ENCODE data around the gene CCNL2. TPM values are rescaled to one million over a fixed set of nuclear protein-coding genes. Genes with fewer than 3 reads are reported as not detected.

Gene CCNL2
- total RNA-seq, 6 experiments from 2014 or later: 80.8 to 127 (median 101) TPM

DNA sequence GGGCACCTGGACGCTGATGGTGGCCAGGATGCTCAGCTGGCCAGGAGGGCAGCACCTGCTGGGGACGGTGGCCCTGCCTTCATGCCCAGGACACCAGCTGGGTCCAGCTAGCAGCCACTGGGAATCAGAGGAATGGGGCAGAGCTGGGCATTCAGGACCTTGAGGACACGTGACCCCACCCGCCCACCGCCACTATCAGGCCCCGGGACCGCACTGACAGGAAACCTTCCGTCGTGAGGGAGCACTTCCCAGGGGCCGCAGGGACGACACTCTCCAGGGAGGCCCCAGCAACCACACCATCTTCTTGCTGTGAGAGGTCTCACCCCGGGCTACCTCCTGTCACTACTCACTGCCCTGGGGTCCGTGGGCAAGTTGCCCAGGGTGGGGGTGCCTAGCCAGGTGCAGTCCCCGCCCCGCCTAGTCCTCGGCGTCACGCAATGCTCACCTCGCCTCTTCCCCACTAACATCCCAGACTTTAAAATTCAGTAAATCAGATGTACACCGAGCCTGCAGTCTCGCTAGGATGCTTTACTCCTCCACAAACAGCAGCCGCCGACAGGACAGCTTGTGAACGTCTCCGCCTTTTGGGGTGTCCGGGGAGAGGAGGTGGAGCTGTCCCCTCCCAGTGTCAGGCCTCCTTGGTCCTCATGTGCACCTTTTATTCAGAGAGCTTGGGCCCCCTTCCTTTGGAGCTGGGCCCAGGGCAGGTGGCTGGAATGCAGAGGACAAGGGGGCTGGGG, 41.3 kb upstream of the CCNL2 start:
- no peak overlapping the region for H3K4me3 ChIP-seq
- DNase-seq (peak in 1 of 3 donors; percentile 48), ATAC-seq (no peak)
- H3K4me1 ChIP-seq: peaks cover 0 to 39% (median 14%) of the 10 kb centered on the region in 4 donors
- H3K36me3 ChIP-seq: no peaks in the 10 kb centered on the region
- H3K9me3 ChIP-seq: no peaks in the 10 kb centered on the region
- no peak for TF ChIP-seq POLR2A (IDR thresholded peaks at IDR 0.05)
- TF ChIP-seq, protein P1, sequence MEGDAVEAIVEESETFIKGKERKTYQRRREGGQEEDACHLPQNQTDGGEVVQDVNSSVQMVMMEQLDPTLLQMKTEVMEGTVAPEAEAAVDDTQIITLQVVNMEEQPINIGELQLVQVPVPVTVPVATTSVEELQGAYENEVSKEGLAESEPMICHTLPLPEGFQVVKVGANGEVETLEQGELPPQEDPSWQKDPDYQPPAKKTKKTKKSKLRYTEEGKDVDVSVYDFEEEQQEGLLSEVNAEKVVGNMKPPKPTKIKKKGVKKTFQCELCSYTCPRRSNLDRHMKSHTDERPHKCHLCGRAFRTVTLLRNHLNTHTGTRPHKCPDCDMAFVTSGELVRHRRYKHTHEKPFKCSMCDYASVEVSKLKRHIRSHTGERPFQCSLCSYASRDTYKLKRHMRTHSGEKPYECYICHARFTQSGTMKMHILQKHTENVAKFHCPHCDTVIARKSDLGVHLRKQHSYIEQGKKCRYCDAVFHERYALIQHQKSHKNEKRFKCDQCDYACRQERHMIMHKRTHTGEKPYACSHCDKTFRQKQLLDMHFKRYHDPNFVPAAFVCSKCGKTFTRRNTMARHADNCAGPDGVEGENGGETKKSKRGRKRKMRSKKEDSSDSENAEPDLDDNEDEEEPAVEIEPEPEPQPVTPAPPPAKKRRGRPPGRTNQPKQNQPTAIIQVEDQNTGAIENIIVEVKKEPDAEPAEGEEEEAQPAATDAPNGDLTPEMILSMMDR (IDR thresholded peaks at IDR 0.05): no peak
- intact Hi-C loops (cut with DNase I): loop anchor here in 1 of 2 donors (5.0 kb wide), 1 partner anchor 33 kb away; the partner anchor contains the start of gene MRPL20
- no peak overlapping the region for H3K27ac ChIP-seq
- 70% methylated on average over 7 of the region's 26 CpGs for WGBS (ENCODE audit: insufficient coverage, low coverage, low lambda C conversion rate, missing lambda C conversion rate)
- no peaks in the 10 kb centered on the region for H3K27me3 ChIP-seq

DNA sequence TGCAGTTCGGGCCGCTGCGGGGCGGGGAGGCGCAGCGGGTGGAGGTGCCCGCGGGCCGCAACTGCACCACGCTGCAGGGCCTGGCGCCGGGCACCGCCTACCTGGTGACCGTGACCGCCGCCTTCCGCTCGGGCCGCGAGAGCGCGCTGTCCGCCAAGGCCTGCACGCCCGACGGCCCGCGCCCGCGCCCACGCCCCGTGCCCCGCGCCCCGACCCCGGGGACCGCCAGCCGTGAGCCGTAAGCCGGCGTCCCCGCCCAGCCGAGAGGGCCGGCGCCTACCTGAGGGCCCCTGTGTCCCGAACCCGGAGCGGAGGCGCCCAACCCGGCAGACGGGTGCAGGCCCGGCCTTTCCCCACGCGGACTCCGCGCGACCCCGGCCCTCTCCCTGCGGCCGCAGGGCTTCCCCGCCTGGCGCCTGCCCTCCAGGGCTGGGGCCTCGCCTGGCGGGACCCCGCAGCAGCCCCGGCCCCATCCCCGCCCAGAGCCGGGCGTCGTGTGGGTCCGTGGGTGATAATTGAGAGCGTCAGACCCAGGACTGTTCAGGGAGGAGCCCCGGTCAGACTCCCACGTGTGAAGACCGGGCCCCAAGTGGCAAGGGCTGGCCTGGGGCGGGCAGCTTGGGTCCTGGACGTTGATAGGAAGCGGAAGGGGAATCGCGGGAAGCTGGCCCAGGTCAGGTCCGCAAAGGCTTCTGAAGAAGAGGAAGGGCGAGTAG, 40.6 kb upstream of the CCNL2 start:
- H3K9me3 ChIP-seq: no peaks in the 10 kb centered on the region
- no peaks in the 10 kb centered on the region for H3K36me3 ChIP-seq
- peaks cover 0 to 46% (median 18%) of the 10 kb centered on the region in 4 donors for H3K4me1 ChIP-seq
- TF ChIP-seq, protein P1 (IDR thresholded peaks at IDR 0.05): no peak
- no peak for TF ChIP-seq POLR2A (IDR thresholded peaks at IDR 0.05)
- 87% methylated on average over 10 of the region's 82 CpGs for WGBS (ENCODE audit: insufficient coverage, low coverage, low lambda C conversion rate, missing lambda C conversion rate)
- intact Hi-C loops (cut with DNase I): loop anchor here in 1 of 2 donors (5.0 kb wide), 1 partner anchor 32 kb away; the partner anchor contains the start of gene MRPL20
- ATAC-seq (no peak), DNase-seq (peak in 1 of 3 donors; percentile 41)
- no peak overlapping the region for H3K27ac ChIP-seq
- no peaks in the 10 kb centered on the region for H3K27me3 ChIP-seq
- no peak overlapping the region for H3K4me3 ChIP-seq

DNA sequence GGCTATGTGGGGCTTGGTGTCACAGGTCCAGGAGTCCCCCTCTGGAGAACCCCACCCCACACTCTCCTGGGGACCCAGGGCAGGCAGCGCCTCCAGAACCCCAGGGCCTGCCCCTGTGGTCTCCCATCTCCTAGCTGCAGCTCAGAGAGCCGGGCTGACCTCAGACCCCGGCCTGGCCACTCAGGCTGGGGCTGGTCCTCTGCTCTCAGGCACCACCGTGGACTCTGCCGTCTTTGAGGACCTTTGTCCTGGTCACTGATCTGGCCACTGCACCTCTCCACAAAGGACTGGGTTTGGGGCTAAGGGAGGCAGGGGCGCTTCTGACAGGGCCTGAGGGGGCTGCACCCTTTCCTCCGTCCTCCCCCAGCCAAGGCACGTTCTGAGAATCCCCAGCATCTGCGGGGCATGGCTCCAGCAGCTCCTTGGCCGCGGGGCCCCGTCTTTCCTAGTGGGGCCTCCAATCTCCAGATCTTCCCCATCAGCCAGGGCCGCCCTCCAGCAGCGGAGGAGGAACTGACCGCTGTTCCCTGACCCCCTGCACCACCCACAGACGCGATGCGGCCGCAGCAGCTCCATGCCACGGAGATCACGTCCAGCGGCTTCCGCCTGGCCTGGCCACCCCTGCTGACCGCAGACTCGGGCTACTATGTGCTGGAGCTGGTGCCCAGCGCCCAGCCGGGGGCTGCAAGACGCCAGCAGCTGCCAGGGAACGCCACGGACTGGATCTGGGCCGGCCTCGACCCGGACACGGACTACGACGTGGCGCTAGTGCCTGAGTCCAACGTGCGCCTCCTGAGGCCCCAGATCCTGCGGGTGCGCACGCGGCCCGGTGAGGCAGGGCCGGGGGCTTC, 39.6 kb upstream of the CCNL2 start:
- no peak for TF ChIP-seq POLR2A (IDR thresholded peaks at IDR 0.05)
- TF ChIP-seq, protein P1 (IDR thresholded peaks at IDR 0.05): no peak
- no peaks in the 10 kb centered on the region for H3K27me3 ChIP-seq
- H3K9me3 ChIP-seq: no peaks in the 10 kb centered on the region
- H3K27ac ChIP-seq: peak overlapping the region in 2 of 3 donors; percentile 23 to 65
- DNase-seq: peak in 1 of 3 donors; percentile 70
- peaks cover 0 to 55% (median 23%) of the 10 kb centered on the region in 4 donors for H3K4me1 ChIP-seq
- peak in 3 of 4 donors; percentile 13 to 44 (median 30) for ATAC-seq
- intact Hi-C loops (cut with DNase I): no loop called here
- 73% methylated on average over 3 of the region's 45 CpGs for WGBS (ENCODE audit: insufficient coverage, low coverage, low lambda C conversion rate, missing lambda C conversion rate)
- no peaks in the 10 kb centered on the region for H3K36me3 ChIP-seq
- H3K4me3 ChIP-seq: peak overlapping the region; percentile 28 to 54 (median 38)

DNA sequence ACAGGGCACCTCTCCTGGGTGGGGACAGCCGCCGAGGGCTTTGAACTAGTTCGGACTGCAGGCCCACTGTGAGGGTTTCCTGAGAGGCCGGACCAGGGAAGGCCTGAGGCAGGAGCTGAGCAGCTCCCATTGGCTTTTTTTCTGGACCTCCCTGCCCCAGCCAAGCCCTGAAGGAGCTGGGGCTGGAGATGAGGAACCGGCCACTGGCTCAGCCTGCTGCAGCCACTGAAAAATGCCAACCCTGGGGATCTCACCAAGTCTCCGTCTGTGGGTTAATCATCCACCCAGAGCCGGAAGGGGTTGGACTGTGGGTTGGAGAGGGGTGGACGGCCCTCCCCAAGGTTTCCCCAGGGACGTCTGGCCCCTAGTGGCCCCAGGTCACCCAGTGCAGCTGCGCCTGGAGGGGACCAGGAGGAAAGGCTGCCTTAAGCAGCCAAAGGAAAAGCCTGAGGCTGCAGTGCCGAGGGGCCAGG, 38.8 kb upstream of the CCNL2 start:
- peak; percentile 74 to 90 (median 86) for DNase-seq
- peak; percentile 48 to 69 (median 64) for ATAC-seq
- Histone ChIP-seq H3K4me3 (peak overlapping the region; percentile 28 to 54 (median 38)), H3K4me1 (peaks cover 0 to 62% (median 29%) of the 10 kb centered on the region in 4 donors), H3K36me3 (no peaks in the 10 kb centered on the region), H3K27ac (peak overlapping the region in 2 of 3 donors; percentile 23 to 65), H3K27me3 (no peaks in the 10 kb centered on the region), H3K9me3 (no peaks in the 10 kb centered on the region)
- WGBS (ENCODE audit: insufficient coverage, low coverage, low lambda C conversion rate, missing lambda C conversion rate): 16% methylated on average over 6 of the region's 11 CpGs
- peak; percentile 72 for TF ChIP-seq POLR2A (IDR thresholded peaks at IDR 0.05)
- TF ChIP-seq, protein P1 (IDR thresholded peaks at IDR 0.05): peak; percentile 24 to 33 (median 30)
- intact Hi-C loops (cut with DNase I): no loop called here

Measured in right lobe of liver (tissue), 6 donors.